IMR-90 (cell line): ENCODE results near the gene CORO1C. TPM values are rescaled to one million over a fixed set of nuclear protein-coding genes. Genes with fewer than 3 reads are reported as not detected.

ENCODE experiments used
- ATAC-seq: fragments of 200-7000 bp; cut with Tn5 transposase; 2 replicates; pipeline ENCODE4 v1.9.1; 2020; ENCODE audit warnings: low read depth, mild to moderate bottlenecking, moderate library complexity
- BruUV-seq: library from RNA; stranded (reverse); fragments of 400-500 nt; replicated peaks from 2 replicates; lab custom pipeline; 2021; lab: Mats Ljungman, UMichigan
- CTCF ChIA-PET: fragments of 300-600 bp; formaldehyde crosslinking; extraction: SDS; loops from one replicate; lab custom pipeline; 2021; ENCODE audit warnings: antibody characterized with exemption; lab: Yijun Ruan, JAX
- POLR2A ChIA-PET: fragments of 300-600 bp; sonication (Branson Sonifier 250); formaldehyde crosslinking; loops from one replicate; lab custom pipeline; 2022; ENCODE audit warnings: antibody characterized with exemption; ENCODE audit not compliant: unreplicated experiment; lab: Charles Lee
- DNase-seq: peaks from one replicate; pipeline ENCODE4 v3.0.0; 2013
- H2AFZ ChIP-seq: replicated peaks from 2 replicates; pipeline ENCODE3; 2013; ENCODE audit warnings: low read length, mild to moderate bottlenecking; ENCODE audit not compliant: poor library complexity
- H2AK5ac ChIP-seq: 2 replicates; pipeline ENCODE4 v1.6.1; 2013; ENCODE audit warnings: low read depth, low read length, inconsistent platforms
- H2AK9ac ChIP-seq: replicated peaks from 2 replicates; pipeline ENCODE3; 2013; ENCODE audit warnings: mild to moderate bottlenecking, low read depth, low read length, moderate library complexity; ENCODE audit not compliant: poor library complexity
- H2BK120ac ChIP-seq: 2 replicates; pipeline ENCODE4 v1.6.1; 2013; ENCODE audit warnings: low read depth, low read length, inconsistent platforms
- H2BK15ac ChIP-seq: 3 replicates; pipeline ENCODE4 v1.6.1; 2013; ENCODE audit warnings: low read depth, low read length, inconsistent platforms
- H2BK20ac ChIP-seq: 2 replicates; pipeline ENCODE4 v1.6.1; 2013; ENCODE audit warnings: low read depth, mild to moderate bottlenecking, inconsistent platforms, low read length, moderate library complexity
- H2BK5ac ChIP-seq: 2 replicates; pipeline ENCODE4 v1.6.1; 2013; ENCODE audit warnings: mild to moderate bottlenecking, low read depth, low read length, inconsistent platforms; ENCODE audit not compliant: poor library complexity, severe bottlenecking
- H3K14ac ChIP-seq: replicated peaks from 2 replicates; pipeline ENCODE4 v1.6.1; 2013; ENCODE audit warnings: low read depth, low read length, inconsistent platforms
- H3K18ac ChIP-seq: 2 replicates; pipeline ENCODE4 v1.6.1; 2013; ENCODE audit warnings: low read depth, low read length, control low read depth
- H3K23ac ChIP-seq: 2 replicates; pipeline ENCODE4 v1.6.1; 2013; ENCODE audit warnings: low read depth, low read length, inconsistent platforms
- H3K27ac ChIP-seq: 2 replicates; pipeline ENCODE4 v1.5.1; 2013; ENCODE audit warnings: mild to moderate bottlenecking, control low read depth, low read length; ENCODE audit not compliant: insufficient read depth
- H3K27me3 ChIP-seq: 2 replicates; pipeline ENCODE4 v1.6.1; 2013; ENCODE audit warnings: low read length; ENCODE audit not compliant: control insufficient read depth, insufficient read depth
- H3K36me3 ChIP-seq: 2 replicates; pipeline ENCODE4 v1.6.1; 2013; ENCODE audit warnings: low read length, mixed read lengths; ENCODE audit not compliant: control insufficient read depth, insufficient read depth
- H3K4ac ChIP-seq: 2 replicates; pipeline ENCODE4 v1.6.1; 2013; ENCODE audit warnings: low read depth, low read length, inconsistent platforms
- H3K4me1 ChIP-seq: 2 replicates; pipeline ENCODE4 v1.6.1; 2013; ENCODE audit warnings: low read length, mixed read lengths; ENCODE audit not compliant: control insufficient read depth, insufficient read depth
- H3K4me2 ChIP-seq: 2 replicates; pipeline ENCODE4 v1.6.1; 2013; ENCODE audit warnings: low read depth, mild to moderate bottlenecking, control low read depth, low read length, moderate library complexity
- H3K4me3 ChIP-seq: 2 replicates; pipeline ENCODE4 v1.5.1; 2013; ENCODE audit warnings: low read depth, mild to moderate bottlenecking, control low read depth, low read length, moderate library complexity; ENCODE audit not compliant: insufficient read depth
- H3K56ac ChIP-seq: 2 replicates; pipeline ENCODE4 v1.6.1; 2013; ENCODE audit warnings: low read length, inconsistent platforms; ENCODE audit not compliant: insufficient read depth; ENCODE audit errors: extremely low read depth
- H3K79me1 ChIP-seq, 2 experiments: 2 replicates each; pipeline ENCODE4 v1.6.1; 2013; ENCODE audit warnings: low read length in 2 of 2, inconsistent platforms in 1 of 2, low read depth in 1 of 2
- H3K9ac ChIP-seq: 2 replicates; pipeline ENCODE4 v1.6.1; 2013; ENCODE audit warnings: low read depth, low read length, control low read depth
- H3K9me1 ChIP-seq: 2 replicates; pipeline ENCODE4 v1.6.1; 2013; ENCODE audit warnings: low read length, inconsistent platforms; ENCODE audit not compliant: insufficient read depth
- H3K9me3 ChIP-seq: 2 replicates; pipeline ENCODE4 v1.6.1; 2013; ENCODE audit warnings: low read length; ENCODE audit not compliant: control insufficient read depth, insufficient read depth
- H4K20me1 ChIP-seq: 2 replicates; pipeline ENCODE4 v1.6.1; 2013; ENCODE audit warnings: low read length, inconsistent platforms; ENCODE audit not compliant: insufficient read depth
- H4K5ac ChIP-seq: 2 replicates; pipeline ENCODE4 v1.6.1; 2013; ENCODE audit warnings: mild to moderate bottlenecking, low read depth, low read length, control low read depth
- H4K8ac ChIP-seq, 2 experiments: 2 replicates each; pipeline ENCODE4 v1.6.1; 2013; ENCODE audit warnings: low read depth in 2 of 2, low read length in 2 of 2, control low read depth in 1 of 2, inconsistent platforms in 1 of 2
- H4K91ac ChIP-seq: 2 replicates; pipeline ENCODE4 v1.6.1; 2013; ENCODE audit warnings: low read depth, low read length, inconsistent platforms; ENCODE audit not compliant: insufficient read depth
- CEBPB ChIP-seq: IDR thresholded peaks from 2 replicates; pipeline ENCODE4 v1.6.1; 2012; ENCODE audit warnings: low read depth, low read length, improper control_type of control experiment
- CTCF ChIP-seq: conservative IDR thresholded peaks from 2 replicates; pipeline ENCODE4 v1.5.1; 2012; ENCODE audit warnings: mild to moderate bottlenecking, low read depth, low read length, improper control_type of control experiment
- ELK1 ChIP-seq: fragments of 150-350 bp; IDR thresholded peaks from 2 replicates; pipeline ENCODE4 v1.6.1; 2016; ENCODE audit warnings: low read depth, mild to moderate bottlenecking, low read length, moderate library complexity, borderline replicate concordance
- MXI1 ChIP-seq: IDR thresholded peaks from 2 replicates; pipeline ENCODE4 v1.6.1; 2012; ENCODE audit warnings: low read depth, mild to moderate bottlenecking, low read length, moderate library complexity, borderline replicate concordance
- NFE2L2 ChIP-seq: fragments of 150-350 bp; IDR thresholded peaks from 2 replicates; pipeline ENCODE4 v1.6.1; 2016; ENCODE audit warnings: low read depth, mild to moderate bottlenecking, low read length
- POLR2A ChIP-seq: IDR thresholded peaks from 2 replicates; pipeline ENCODE4 v1.6.1; 2012; ENCODE audit warnings: mild to moderate bottlenecking, low read depth, low read length
- RAD21 ChIP-seq: IDR thresholded peaks from 2 replicates; pipeline ENCODE4 v1.6.1; 2012; ENCODE audit warnings: low read length, improper control_type of control experiment
- RCOR1 ChIP-seq: IDR thresholded peaks from 2 replicates; pipeline ENCODE4 v1.6.1; 2012; ENCODE audit warnings: mild to moderate bottlenecking, low read length, improper control_type of control experiment; ENCODE audit not compliant: insufficient replicate concordance
- SMC3 ChIP-seq: fragments of 150-350 bp; IDR thresholded peaks from 2 replicates; pipeline ENCODE4 v1.6.1; 2016; ENCODE audit warnings: low read depth, mild to moderate bottlenecking, antibody characterized with exemption, low read length, moderate library complexity
- WGBS, 2 experiments: methylation state at CpG; one replicate each; pipeline versions ENCODE4 v1.1.5 to v1.1.7; 2013; ENCODE audit warnings: missing lambda C conversion rate in 2 of 2; ENCODE audit not compliant: insufficient read length in 1 of 2; ENCODE audit errors: extremely low coverage in 2 of 2; 5-methylcytosine and 5-hydroxymethylcytosine counted together
- dilution Hi-C: fragments of 300-500 bp; cut with HindIII; formaldehyde crosslinking; loops from one replicate; pipeline ENCODE4 v1.14.3; 2018; ENCODE audit warnings: low sequenced_read_pairs; ENCODE audit not compliant: unreplicated experiment
- in situ Hi-C: fragments of 300-500 bp; cut with MboI; formaldehyde crosslinking; loops from 3 replicates; pipeline ENCODE4 v1.14.3; 2019; ENCODE audit warnings: low sequenced_read_pairs, inconsistent platforms, mixed read lengths
- intact Hi-C: fragments of 100-400 bp; cut with micrococcal nuclease; formaldehyde crosslinking; loops from 2 replicates; pipeline ENCODE4 v1.10.0; 2022
- polyA plus RNA-seq, 3 experiments: library from polyadenylated mRNA; depleted of rRNA; stranded (reverse); fragments of >200 nt; gene quantifications; 2 replicates each; pipeline ENCODE4 v1.2.3, GENCODE V29; 2012; ENCODE audit warnings: low replicate concordance in 1 of 3
- total RNA-seq: library from RNA; depleted of rRNA; stranded (reverse); fragments of >200 nt; gene quantifications from 2 replicates; pipeline ENCODE4 v1.2.3, GENCODE V29; 2012

CORO1C gene
- total and polyA plus RNA-seq, 2 of the 4 experiments (the other 2 are of a cell fraction): 675 to 1,100 TPM

- H3K14ac ChIP-seq: no peak overlapping the region
- ATAC-seq (no peak), DNase-seq (no peak)
- TF ChIP-seq SMC3 (no peak), RAD21 (no peak), CTCF (no peak), CEBPB (no peak), RCOR1 (no peak), MXI1 (no peak), POLR2A (no peak), NFE2L2 (no peak), ELK1 (no peak)
- no peaks in the 10 kb centered on the region for H3K27me3 ChIP-seq
- WGBS, 2 experiments: no CpG with 5 or more reads among the region's 2 CpGs
- no peak overlapping the region for H2BK20ac ChIP-seq
- H2AK9ac ChIP-seq: no peak overlapping the region
- H3K79me1 ChIP-seq: peaks cover 0 to 15% of the 10 kb centered on the region in 2 experiments; a peak in 1 of 4 replicates
- no peak overlapping the region for H3K4me2 ChIP-seq
- H3K4me3 ChIP-seq: no peak overlapping the region
- H2AK5ac ChIP-seq: no peak overlapping the region
- H3K18ac ChIP-seq: no peak overlapping the region
- POLR2A ChIA-PET: interaction anchor here (0.6 kb wide), 1 partner anchor 20 kb away, joined by 4 read pairs; no protein-coding TSS in a partner anchor
- H2AFZ ChIP-seq: no peak overlapping the region
- H4K8ac ChIP-seq: no peak overlapping the region
- in situ Hi-C loops: no loop called here
- CTCF ChIA-PET: interaction anchor here (0.7 kb wide), 1 partner anchor 90 kb away, joined by 3 read pairs; no protein-coding TSS in a partner anchor
- no peak overlapping the region for H2BK15ac ChIP-seq
- peaks cover 13% of the 10 kb centered on the region for H3K36me3 ChIP-seq
- H4K91ac ChIP-seq: no peak overlapping the region
- no peaks in the 10 kb centered on the region for H3K9me3 ChIP-seq
- H2BK120ac ChIP-seq: no peak overlapping the region
- H3K27ac ChIP-seq: no peak overlapping the region
- peaks cover 97% of the 10 kb centered on the region for H4K20me1 ChIP-seq
- no peak overlapping the region for H3K56ac ChIP-seq
- no peak overlapping the region for H4K5ac ChIP-seq
- dilution Hi-C loops: no loop called here
- peaks cover 22% of the 10 kb centered on the region for H3K4me1 ChIP-seq
- no peak overlapping the region for H3K9ac ChIP-seq
- H3K4ac ChIP-seq: no peak overlapping the region
- BruUV-seq: no TSS peak
- peak overlapping the region; percentile 3 for H2BK5ac ChIP-seq
- intact Hi-C loops: no loop called here
- no peak overlapping the region; the same call in 1 of the 2 replicates for H3K23ac ChIP-seq
- H3K9me1 ChIP-seq: peaks cover 14% of the 10 kb centered on the region
These were observed 18.5 kb downstream of the CORO1C start for GRCh38 chr12:108712925-108713203.
